VCaP (cell line): ENCODE measurements around the gene PRXL2C.

Experiments used
- H3K27ac ChIP-seq: fragments of 450-650 bp; 2 replicates; pipeline ENCODE4 v1.5.1; 2017
- CTCF ChIP-seq: fragments of 450-650 bp; conservative IDR thresholded peaks from 2 replicates; pipeline ENCODE4 v1.5.1; 2017; ENCODE audit warnings: mild to moderate bottlenecking, moderate library complexity

The PRXL2C gene

GRCh38 chr9:96661711-96662110 is 6.6 kb upstream of the PRXL2C start:
- no peak for TF ChIP-seq CTCF
- no peak overlapping the region for H3K27ac ChIP-seq

- TF ChIP-seq CTCF = no peak
- no peak overlapping the region for H3K27ac ChIP-seq
Measured at GRCh38 chr9:96660692-96661248, 5.7 kb upstream of the PRXL2C start.

GRCh38 chr9:96654450-96655197 is 493 bp downstream of the PRXL2C start:
- TF ChIP-seq CTCF = peak; percentile 21; the same call in 1 of the 2 replicates
- peak overlapping the region; percentile 92 for H3K27ac ChIP-seq

- TF ChIP-seq CTCF = peak; percentile 62
- H3K27ac ChIP-seq = no peak overlapping the region
Measured at GRCh38 chr9:96651626-96652025, 3.5 kb downstream of the PRXL2C start.

DNA sequence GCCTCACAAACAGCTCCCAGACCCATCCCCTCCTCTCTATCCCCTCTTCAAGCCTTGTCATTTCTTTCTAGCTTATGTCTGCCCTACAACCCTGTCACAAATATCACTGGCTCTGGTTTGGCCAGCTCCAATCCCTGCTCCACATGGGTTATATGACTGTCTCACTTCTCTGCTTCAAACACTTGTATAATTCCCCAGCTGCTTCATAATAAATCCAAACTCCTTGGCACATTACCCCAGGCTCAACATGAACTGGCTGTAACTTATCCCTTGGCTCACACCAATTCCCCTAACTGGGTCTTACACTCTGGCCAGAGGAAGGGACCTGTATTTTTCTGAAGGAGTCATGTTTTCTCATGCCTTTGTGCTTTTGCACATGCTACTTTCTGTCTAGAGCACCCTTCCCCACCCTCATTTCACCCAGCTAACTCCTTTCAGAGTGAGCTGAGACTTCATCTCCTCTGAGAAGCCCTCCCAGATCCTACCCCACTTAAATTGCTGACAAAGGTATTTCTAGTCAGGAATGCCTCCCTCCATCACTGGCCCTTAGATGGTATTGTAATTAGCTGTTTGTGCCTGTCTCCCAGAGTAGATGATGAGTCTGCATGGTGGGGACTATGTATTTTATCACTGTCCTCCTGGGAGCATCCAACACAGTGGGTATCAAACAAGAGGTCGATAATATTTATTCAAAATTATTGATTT is 5.3 kb downstream of the PRXL2C start:
- H3K27ac ChIP-seq = no peak overlapping the region
- TF ChIP-seq CTCF = no peak

DNA sequence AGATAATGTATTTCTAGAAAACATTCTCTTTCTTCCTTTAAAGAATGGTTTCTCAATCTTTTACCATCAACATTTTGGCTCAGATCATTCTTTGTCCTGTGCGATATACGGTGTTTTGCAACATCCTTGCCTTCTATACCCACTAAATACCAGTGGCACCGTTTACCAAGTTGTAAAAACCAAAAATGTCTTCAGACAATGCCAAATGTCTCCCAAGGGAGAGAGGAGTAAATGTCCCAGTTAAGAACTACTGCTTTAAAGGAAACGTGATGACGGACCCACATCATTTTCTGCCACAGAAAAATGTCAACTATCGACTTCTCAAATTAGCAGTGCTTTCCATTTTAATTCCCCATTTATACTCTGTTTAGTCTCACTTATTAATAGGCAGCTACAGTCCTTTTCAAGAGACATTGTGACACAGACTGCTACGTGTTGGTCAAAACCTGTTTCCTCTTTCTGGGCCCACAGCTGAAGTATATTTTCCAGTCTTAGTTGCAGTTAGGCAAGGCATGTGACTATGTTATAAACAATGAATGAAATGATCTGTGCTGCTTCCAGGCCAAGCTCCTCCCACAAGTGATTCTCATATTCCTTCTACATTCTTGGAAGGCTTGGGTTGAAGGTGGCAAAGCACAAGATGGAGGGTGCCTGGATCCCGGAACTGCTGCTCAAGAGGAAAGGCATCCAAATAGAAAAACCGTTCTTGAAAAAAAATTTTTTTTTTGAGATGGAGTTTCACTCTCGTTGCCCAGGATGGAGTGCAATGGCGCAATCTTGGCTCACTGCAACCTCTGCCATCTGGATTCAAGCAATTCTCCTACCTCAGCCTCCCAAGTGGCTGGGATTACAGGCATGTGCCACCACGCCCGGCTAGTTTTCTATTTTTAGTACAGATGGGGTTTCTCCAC is 8.8 kb downstream of the PRXL2C start:
- TF ChIP-seq CTCF = no peak
- no peak overlapping the region for H3K27ac ChIP-seq
